Activated B cell treated with CpG ODN at 0.5 μM for 24 hours (primary cell): ENCODE data around the gene PNKD. TPM values are rescaled to one million over a fixed set of nuclear protein-coding genes. Genes with fewer than 3 reads are reported as not detected.
"Not testable (repeated sequence)": the region's sequence is repeated elsewhere in the genome, so short reads cannot be mapped to it uniquely, and the experiment has no call there.

Experiments
- ATAC-seq: fragments of 200-7000 bp; cut with Tn5 transposase; one replicate; pipeline ENCODE4 v1.10.0; 2021; ENCODE audit warnings: low read depth, mild to moderate bottlenecking, moderate library complexity
- CTCF ChIA-PET: fragments of 350-600 bp; sonication (Branson Sonifier 250); formaldehyde crosslinking; loops from one replicate; lab custom pipeline; 2021; ENCODE audit warnings: antibody characterized with exemption; lab: Charles Lee
- POLR2A ChIA-PET: fragments of 350-600 bp; sonication (Branson Sonifier 250); formaldehyde crosslinking; loops from one replicate; lab custom pipeline; 2021; ENCODE audit warnings: antibody characterized with exemption; lab: Charles Lee
- DNase-seq: peaks from one replicate; pipeline ENCODE4 v3.0.0; 2022
- H3K27ac Mint-ChIP-seq: one replicate; pipeline ENCODE4 v1.8.0; 2020; ENCODE audit warnings: mixed read lengths
- H3K27me3 Mint-ChIP-seq: one replicate; pipeline ENCODE4 v1.8.0; 2021; ENCODE audit warnings: mixed read lengths
- H3K36me3 Mint-ChIP-seq: one replicate; pipeline ENCODE4 v1.8.0; 2021; ENCODE audit warnings: low read depth, mixed read lengths
- H3K4me1 Mint-ChIP-seq: one replicate; pipeline ENCODE4 v1.8.0; 2021; ENCODE audit warnings: mixed read lengths
- H3K4me3 Mint-ChIP-seq: one replicate; pipeline ENCODE4 v1.8.0; 2020; ENCODE audit warnings: mild to moderate bottlenecking, mixed read lengths
- H3K9me3 Mint-ChIP-seq: one replicate; pipeline ENCODE4 v1.8.0; 2020; ENCODE audit warnings: mixed read lengths
- intact Hi-C: fragments of 100-400 bp; cut with micrococcal nuclease; formaldehyde crosslinking; loops from one replicate; pipeline ENCODE4 v1.15.1; 2024
- total RNA-seq: library from RNA; stranded (reverse); gene quantifications from 2 replicates; pipeline ENCODE4 v1.2.3, GENCODE V29; 2022
- TF ChIP-seq, protein P1 (sequence below): fragments of 200-600 bp; IDR thresholded peaks from one replicate; pipeline ENCODE4 v1.8.0; 2022; ENCODE audit warnings: antibody characterized with exemption, mild to moderate bottlenecking

PNKD gene
- total RNA-seq, 1 donor from 2014 or later: 21.0 TPM

GRCh38 chr2:218305383-218305782 lies 35.1 kb downstream of the PNKD start:
- DNase-seq (no peak), ATAC-seq (no peak)
- H3K27ac Mint-ChIP-seq: no peak overlapping the region
- CTCF ChIA-PET: interaction anchor here (0.6 kb wide), 1 partner anchor 16 kb away, joined by 3 read pairs; no protein-coding TSS in a partner anchor
- peaks cover 6% of the 10 kb centered on the region for H3K4me1 Mint-ChIP-seq
- H3K9me3 Mint-ChIP-seq: no peaks in the 10 kb centered on the region
- intact Hi-C loops: no loop called here
- POLR2A ChIA-PET: no interaction called here
- no peak overlapping the region for H3K4me3 Mint-ChIP-seq
- no peaks in the 10 kb centered on the region for H3K27me3 Mint-ChIP-seq
- H3K36me3 Mint-ChIP-seq: no peaks in the 10 kb centered on the region
- TF ChIP-seq, protein P1, sequence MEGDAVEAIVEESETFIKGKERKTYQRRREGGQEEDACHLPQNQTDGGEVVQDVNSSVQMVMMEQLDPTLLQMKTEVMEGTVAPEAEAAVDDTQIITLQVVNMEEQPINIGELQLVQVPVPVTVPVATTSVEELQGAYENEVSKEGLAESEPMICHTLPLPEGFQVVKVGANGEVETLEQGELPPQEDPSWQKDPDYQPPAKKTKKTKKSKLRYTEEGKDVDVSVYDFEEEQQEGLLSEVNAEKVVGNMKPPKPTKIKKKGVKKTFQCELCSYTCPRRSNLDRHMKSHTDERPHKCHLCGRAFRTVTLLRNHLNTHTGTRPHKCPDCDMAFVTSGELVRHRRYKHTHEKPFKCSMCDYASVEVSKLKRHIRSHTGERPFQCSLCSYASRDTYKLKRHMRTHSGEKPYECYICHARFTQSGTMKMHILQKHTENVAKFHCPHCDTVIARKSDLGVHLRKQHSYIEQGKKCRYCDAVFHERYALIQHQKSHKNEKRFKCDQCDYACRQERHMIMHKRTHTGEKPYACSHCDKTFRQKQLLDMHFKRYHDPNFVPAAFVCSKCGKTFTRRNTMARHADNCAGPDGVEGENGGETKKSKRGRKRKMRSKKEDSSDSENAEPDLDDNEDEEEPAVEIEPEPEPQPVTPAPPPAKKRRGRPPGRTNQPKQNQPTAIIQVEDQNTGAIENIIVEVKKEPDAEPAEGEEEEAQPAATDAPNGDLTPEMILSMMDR: no peak

GRCh38 chr2:218306184-218306920 lies 36.0 kb downstream of the PNKD start:
- TF ChIP-seq, protein P1: no peak
- CTCF ChIA-PET: interaction anchor here (1.7 kb wide), 1 partner anchor 50 kb away, joined by 6 read pairs; the partner anchor contains the start of gene CATIP
- no peak overlapping the region for H3K4me3 Mint-ChIP-seq
- H3K9me3 Mint-ChIP-seq: no peaks in the 10 kb centered on the region
- POLR2A ChIA-PET: no interaction called here
- ATAC-seq (no peak), DNase-seq (no peak)
- intact Hi-C loops: no loop called here
- no peaks in the 10 kb centered on the region for H3K27me3 Mint-ChIP-seq
- H3K36me3 Mint-ChIP-seq: no peaks in the 10 kb centered on the region
- no peak overlapping the region for H3K27ac Mint-ChIP-seq
- peaks cover 3% of the 10 kb centered on the region for H3K4me1 Mint-ChIP-seq

DNA sequence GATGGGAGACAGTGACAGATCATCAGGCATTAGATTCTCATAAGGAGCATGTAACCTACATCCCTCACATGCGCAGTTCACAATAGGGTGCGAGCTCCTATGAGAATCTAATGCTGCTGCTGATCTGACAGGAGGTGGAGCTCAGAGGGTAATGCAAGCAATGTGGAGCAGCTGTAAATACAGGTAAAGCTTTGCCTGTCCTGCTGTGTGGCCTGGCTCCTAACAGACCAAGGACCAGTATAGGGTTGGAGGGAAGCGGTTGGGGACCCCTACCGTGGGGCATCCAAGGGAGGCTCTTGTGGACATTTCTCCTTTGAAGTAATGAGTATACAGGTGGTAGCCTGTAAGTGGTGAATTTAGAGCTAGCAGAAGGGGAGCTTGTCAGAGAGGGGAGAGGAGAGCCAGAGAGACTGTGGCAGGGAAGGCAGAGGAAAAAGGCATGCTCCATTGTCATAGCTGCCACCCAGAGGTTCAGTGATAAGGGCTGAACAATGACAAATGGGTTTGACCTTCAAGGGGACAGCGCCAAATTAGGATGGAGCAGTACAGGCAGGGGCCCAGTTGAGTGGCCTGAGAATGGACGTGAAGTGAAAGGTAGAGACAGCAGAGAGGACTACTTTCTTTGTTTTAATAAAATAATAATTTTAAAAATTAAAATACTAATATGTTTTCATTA lies 37.2 kb downstream of the PNKD start:
- POLR2A ChIA-PET: no interaction called here
- Mint-ChIP-seq H3K9me3 (no peaks in the 10 kb centered on the region), H3K27ac (no peak overlapping the region), H3K4me1 (no peaks in the 10 kb centered on the region), H3K4me3 (no peak overlapping the region), H3K27me3 (no peaks in the 10 kb centered on the region), H3K36me3 (no peaks in the 10 kb centered on the region)
- ATAC-seq (no peak), DNase-seq (no peak)
- CTCF ChIA-PET: interaction anchor here (1.7 kb wide), 1 partner anchor 49 kb away, joined by 6 read pairs; the partner anchor contains the start of gene CATIP
- TF ChIP-seq, protein P1: no peak
- intact Hi-C loops: no loop called here

DNA sequence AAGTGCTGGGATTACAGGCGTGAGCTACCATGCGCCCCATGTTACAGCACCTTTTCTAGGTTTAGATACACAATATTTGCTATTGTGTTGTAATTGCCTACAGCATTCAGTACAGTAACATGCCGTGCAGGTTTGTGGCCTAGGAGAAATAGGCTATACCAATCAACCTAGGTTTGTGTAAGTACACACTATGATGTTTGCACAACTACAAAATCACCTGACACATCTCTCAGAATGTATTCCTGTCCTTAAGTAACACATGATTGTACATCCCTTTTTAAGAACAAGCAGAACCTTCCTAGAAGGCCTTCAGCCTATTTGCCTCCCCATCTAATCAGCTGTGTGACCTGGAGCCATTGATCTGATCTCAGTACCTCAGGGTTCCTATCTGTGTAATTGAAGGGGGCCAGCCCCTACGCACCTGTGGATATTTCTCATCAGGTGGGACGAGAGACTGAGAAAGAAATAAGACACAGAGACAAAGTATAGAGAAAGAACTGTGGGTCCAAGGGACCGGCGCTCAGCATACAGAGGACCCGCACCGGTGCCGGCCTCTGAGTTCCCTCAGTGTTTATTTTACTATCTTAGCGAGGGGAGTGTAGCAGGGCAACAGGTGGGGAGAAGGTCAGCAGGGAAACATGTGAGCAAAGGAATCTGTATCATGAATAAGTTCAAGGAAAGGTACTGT lies 40.7 kb downstream of the PNKD start:
- ChIA-PET CTCF (no interaction called here), POLR2A (interaction anchor here (0.6 kb wide), 1 partner anchor 11 kb away, joined by 7 read pairs; no protein-coding TSS in a partner anchor)
- TF ChIP-seq, protein P1: no peak
- no peaks in the 10 kb centered on the region for H3K36me3 Mint-ChIP-seq
- no peaks in the 10 kb centered on the region for H3K9me3 Mint-ChIP-seq
- no peaks in the 10 kb centered on the region for H3K27me3 Mint-ChIP-seq
- ATAC-seq: no peak
- H3K4me3 Mint-ChIP-seq: no peak overlapping the region
- intact Hi-C loops: no loop called here
- no peaks in the 10 kb centered on the region for H3K4me1 Mint-ChIP-seq
- no peak overlapping the region for H3K27ac Mint-ChIP-seq
- DNase-seq: no peak

DNA sequence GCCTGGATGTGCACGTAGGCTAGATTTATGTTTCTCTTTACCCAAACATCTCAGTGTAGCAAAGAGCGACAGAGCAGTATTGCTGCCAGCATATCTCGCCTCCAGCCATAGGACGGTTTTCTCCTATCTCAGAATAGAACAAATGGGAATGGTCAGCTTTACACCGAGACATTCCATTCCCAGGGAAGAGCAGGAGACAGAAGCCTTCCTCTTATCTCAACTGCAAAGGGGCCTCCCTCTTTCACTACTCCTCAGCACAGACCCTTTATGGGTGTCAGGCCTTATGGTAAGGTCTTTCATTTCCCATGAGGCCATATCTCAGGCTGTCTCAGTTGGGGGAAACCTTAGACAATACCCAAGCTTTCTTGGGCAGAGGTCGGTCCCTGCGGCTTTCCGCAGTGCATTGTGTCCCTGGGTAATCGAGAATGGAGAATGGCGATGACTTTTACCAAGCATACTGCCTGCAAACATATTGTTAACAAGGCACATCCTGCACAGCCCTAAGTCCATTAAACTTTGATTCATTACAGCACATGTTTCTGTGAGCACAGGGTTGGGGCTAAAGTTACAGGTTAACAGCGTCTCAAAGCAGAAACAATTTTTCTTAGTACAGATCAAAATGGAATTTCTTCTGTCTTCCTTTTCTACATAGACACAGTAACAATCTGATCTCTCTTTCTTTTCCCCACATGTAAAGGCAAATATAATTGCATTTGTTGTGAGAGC lies 41.4 kb downstream of the PNKD start:
- H3K27ac Mint-ChIP-seq, H3K27me3 Mint-ChIP-seq, DNase-seq, H3K4me3 Mint-ChIP-seq, H3K9me3 Mint-ChIP-seq, H3K36me3 Mint-ChIP-seq, ATAC-seq, H3K4me1 Mint-ChIP-seq, intact Hi-C loops: not testable (repeated sequence)
- POLR2A ChIA-PET: interaction anchor here (0.6 kb wide), 1 partner anchor 10 kb away, joined by 7 read pairs; no protein-coding TSS in a partner anchor
- CTCF ChIA-PET: interaction anchor here (1.0 kb wide), 1 partner anchor 12 kb away, joined by 4 read pairs; no protein-coding TSS in a partner anchor
